Endothelial cell of umbilical vein (primary cell): Measurements from ENCODE around the gene MRPL12. TPM values are rescaled to one million over a fixed set of nuclear protein-coding genes. Genes with fewer than 3 reads are reported as not detected.

Experiments
- BruUV-seq: library from RNA; stranded (reverse); fragments of 400-500 nt; replicated peaks from 2 replicates; lab custom pipeline; 2021; lab: Mats Ljungman, UMichigan
- CTCF ChIA-PET: fragments of 300-600, 350-600 bp; sonication (Branson Sonifier 250); formaldehyde crosslinking; loops from one replicate; lab custom pipeline; 2021; ENCODE audit warnings: antibody characterized with exemption, inconsistent platforms; lab: Charles Lee
- POLR2A ChIA-PET: fragments of 300-600, 350-600 bp; sonication (Branson Sonifier 250); formaldehyde crosslinking; loops from one replicate; lab custom pipeline; 2021; ENCODE audit warnings: antibody characterized with exemption, inconsistent platforms; lab: Charles Lee
- DNase-seq: peaks from one replicate; pipeline ENCODE4 v3.0.0-alpha.2; 2011; ENCODE audit warnings: low read depth, low spot score
- FAIRE-seq: peaks from 2 replicates; lab custom pipeline; 2011; peaks lifted over from hg19 to GRCh38; lab: Jason Lieb, UNC
- H2AFZ ChIP-seq: 2 replicates; pipeline ENCODE4 v1.6.0; 2012; ENCODE audit warnings: low read depth, low read length, control low read depth, inconsistent platforms
- H3K27ac ChIP-seq: 2 replicates; pipeline ENCODE4 v1.5.1; 2011; ENCODE audit warnings: low read depth, mild to moderate bottlenecking, control low read depth, low read length, moderate library complexity; ENCODE audit not compliant: insufficient read depth
- H3K27me3 ChIP-seq, 2 experiments: 2 replicates each; pipeline versions ENCODE4 v1.6.0 to v1.6.1; 2011; ENCODE audit warnings: low read length in 2 of 2, mixed read lengths in 1 of 2; ENCODE audit not compliant: control insufficient read depth in 2 of 2, insufficient read depth in 2 of 2
- H3K36me3 ChIP-seq, 2 experiments: 2 replicates in 1 of 2; 3 replicates in 1 of 2; pipeline ENCODE4 v1.5.1; 2011; ENCODE audit warnings: low read length in 2 of 2, mild to moderate bottlenecking in 1 of 2, moderate library complexity in 1 of 2; ENCODE audit not compliant: control insufficient read depth in 2 of 2, insufficient read depth in 2 of 2; ENCODE audit errors: extremely low read depth in 1 of 2
- H3K4me1 ChIP-seq: 3 replicates; pipeline ENCODE4 v1.5.1; 2011; ENCODE audit warnings: mild to moderate bottlenecking, low read length; ENCODE audit not compliant: control insufficient read depth, insufficient read depth; ENCODE audit errors: extremely low read depth
- H3K4me2 ChIP-seq: 2 replicates; pipeline ENCODE4 v1.6.1; 2011; ENCODE audit warnings: low read length, control low read depth, mixed read lengths; ENCODE audit not compliant: insufficient read depth
- H3K4me3 ChIP-seq, 3 experiments: fragments of 200-600 bp in 1 of 3; sonication (generic), shearing (Covaris generic) in 1 of 3; replicated peaks in 1 of 3; 2 replicates each; pipeline ENCODE4 v1.5.1; 2011 to 2016; ENCODE audit warnings: control low read depth in 3 of 3, low read length in 3 of 3, mild to moderate bottlenecking in 2 of 3, inconsistent platforms in 1 of 3, low read depth in 1 of 3, moderate library complexity in 1 of 3; ENCODE audit not compliant: insufficient read depth in 1 of 3
- H3K79me2 ChIP-seq: 2 replicates; pipeline ENCODE4 v1.6.0; 2012; ENCODE audit warnings: low read length, inconsistent platforms; ENCODE audit not compliant: control insufficient read depth, insufficient read depth
- H3K9ac ChIP-seq: replicated peaks from 2 replicates; pipeline ENCODE3; 2011; ENCODE audit warnings: low read length, control low read depth; ENCODE audit not compliant: insufficient read depth; ENCODE audit errors: extremely low read depth
- H3K9me1 ChIP-seq: replicated peaks from 3 replicates; pipeline ENCODE4 v1.6.0; 2011; ENCODE audit warnings: mild to moderate bottlenecking, low read length; ENCODE audit not compliant: control insufficient read depth, insufficient read depth; ENCODE audit errors: extremely low read depth
- H3K9me3 ChIP-seq: replicated peaks from 2 replicates; pipeline ENCODE4 v1.5.1; 2012; ENCODE audit warnings: low read length, inconsistent platforms; ENCODE audit not compliant: control insufficient read depth, insufficient read depth
- H4K20me1 ChIP-seq: replicated peaks from 2 replicates; pipeline ENCODE3; 2011; ENCODE audit warnings: mild to moderate bottlenecking, low read length; ENCODE audit not compliant: control insufficient read depth, insufficient read depth; ENCODE audit errors: extremely low read depth
- EZH2 ChIP-seq: IDR thresholded peaks from 2 replicates; pipeline ENCODE4 v1.6.1; 2012; ENCODE audit warnings: borderline replicate concordance, low read depth, mild to moderate bottlenecking, moderate library complexity, low read length, inconsistent platforms; ENCODE audit not compliant: severe bottlenecking
- FOS ChIP-seq: IDR thresholded peaks from 2 replicates; pipeline ENCODE4 v1.6.1; 2011; ENCODE audit warnings: mild to moderate bottlenecking, low read length, moderate library complexity, borderline replicate concordance; ENCODE audit not compliant: insufficient read depth
- GATA2 ChIP-seq: IDR thresholded peaks from 2 replicates; pipeline ENCODE4 v1.7.0; 2011; ENCODE audit warnings: low read depth, mild to moderate bottlenecking, moderate library complexity, mixed read lengths, low read length; ENCODE audit not compliant: insufficient read length, insufficient read depth
- JUN ChIP-seq: IDR thresholded peaks from 2 replicates; pipeline ENCODE4 v1.6.1; 2011; ENCODE audit warnings: borderline replicate concordance, low read depth; ENCODE audit not compliant: insufficient read length, insufficient read depth
- MAX ChIP-seq: IDR thresholded peaks from 2 replicates; pipeline ENCODE4 v1.6.1; 2011; ENCODE audit not compliant: insufficient read depth, insufficient read length
- MYC ChIP-seq: IDR thresholded peaks from one replicate; pipeline ENCODE4 v1.6.1; 2011; ENCODE audit warnings: mild to moderate bottlenecking, low read depth, low read length
- POLR2A ChIP-seq: IDR thresholded peaks from 2 replicates; pipeline ENCODE4 v1.6.1; 2012; ENCODE audit warnings: low read depth, mild to moderate bottlenecking, control low read depth, low read length
- POLR2AphosphoS5 ChIP-seq: IDR thresholded peaks from 2 replicates; pipeline ENCODE4 v1.6.1; 2012; ENCODE audit warnings: low read depth, mild to moderate bottlenecking, control low read depth, low read length, moderate library complexity; ENCODE audit not compliant: insufficient read depth
- dilution Hi-C: fragments of 300-500 bp; cut with MboI; formaldehyde crosslinking; loops from one replicate; pipeline ENCODE4 v1.15.0; 2019; ENCODE audit warnings: low sequenced_read_pairs; ENCODE audit not compliant: extremely low pct_ligation_motif_present
- intact Hi-C: fragments of 100-400 bp; cut with micrococcal nuclease; formaldehyde crosslinking; loops from one replicate; pipeline ENCODE4 v1.10.0; 2022
- polyA plus RNA-seq, 4 experiments: library from polyadenylated mRNA; depleted of rRNA in 3 of 4; stranded (reverse) in 3 of 4; unstranded in 1 of 4; fragments of >200 nt; gene quantifications; 2 replicates each; pipeline versions ENCODE4 v1.2.1 to v1.2.3, GENCODE V29; 2011 to 2012; ENCODE audit warnings: missing spikeins in 1 of 4
- total RNA-seq: library from RNA; stranded (reverse); gene quantifications from 2 replicates; pipeline ENCODE4 v1.2.3, GENCODE V29; 2021
- TF ChIP-seq, protein P1 (sequence below), 2 donors: IDR thresholded peaks; 1 replicate in 1 of 2; 2 replicates in 1 of 2; pipeline ENCODE4 v1.5.1; 2011; ENCODE audit warnings: low read length in 2 of 2, mild to moderate bottlenecking in 2 of 2, moderate library complexity in 2 of 2, control low read depth in 1 of 2, inconsistent platforms in 1 of 2, low read depth in 1 of 2; ENCODE audit not compliant: insufficient read depth in 1 of 2; ENCODE audit errors: extremely low read depth in 1 of 2

Gene MRPL12
- total and polyA plus RNA-seq, 2 donors (not counting 3 experiments of a cell fraction or from before 2014, with no cell fraction given), result 91.9 to 99.9 TPM

DNA sequence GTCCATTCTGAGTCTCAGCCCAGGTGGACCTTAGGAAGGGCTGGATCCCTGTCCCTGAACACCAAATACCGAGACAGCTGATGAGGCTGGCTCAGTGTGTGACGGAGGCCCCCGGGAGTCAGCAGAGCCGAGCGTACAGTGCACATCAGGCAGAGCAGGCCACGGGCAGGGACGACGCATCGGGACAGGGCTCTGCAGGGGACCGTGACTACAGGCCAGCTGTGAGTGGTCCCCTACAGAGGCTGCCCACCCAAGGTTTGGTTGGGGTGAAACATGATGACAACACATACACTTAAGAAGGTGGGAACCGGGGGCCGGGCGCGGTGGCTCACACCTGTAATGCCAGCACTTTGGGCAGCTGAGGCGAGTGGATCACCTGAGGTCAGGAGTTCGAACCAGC is 30.2 kb upstream of the MRPL12 start:
- H3K9me1 ChIP-seq, result no peaks in the 10 kb centered on the region
- peaks cover 7% of the 10 kb centered on the region for H3K79me2 ChIP-seq
- no peaks in the 10 kb centered on the region for H3K27me3 ChIP-seq
- no peak overlapping the region for H2AFZ ChIP-seq
- H3K36me3 ChIP-seq, result peaks cover 4 to 37% of the 10 kb centered on the region in 2 experiments
- ChIA-PET POLR2A (no interaction called here), CTCF (no interaction called here)
- FAIRE-seq, result no peak
- no peak overlapping the region for H3K27ac ChIP-seq
- no peaks in the 10 kb centered on the region for H4K20me1 ChIP-seq
- H3K4me1 ChIP-seq, result peaks cover 5% of the 10 kb centered on the region
- no TSS peak for BruUV-seq
- H3K4me3 ChIP-seq, result no peak overlapping the region
- no peak for DNase-seq
- H3K4me2 ChIP-seq, result no peak overlapping the region
- dilution Hi-C loops (no loop called here), intact Hi-C loops (no loop called here)
- H3K9me3 ChIP-seq, result no peaks in the 10 kb centered on the region
- TF ChIP-seq POLR2AphosphoS5, result no peak
- no peak for TF ChIP-seq POLR2A
- TF ChIP-seq FOS, result no peak
- TF ChIP-seq MAX, result no peak
- TF ChIP-seq GATA2, result no peak
- TF ChIP-seq EZH2, result no peak
- no peak for TF ChIP-seq MYC
- TF ChIP-seq, protein P1, sequence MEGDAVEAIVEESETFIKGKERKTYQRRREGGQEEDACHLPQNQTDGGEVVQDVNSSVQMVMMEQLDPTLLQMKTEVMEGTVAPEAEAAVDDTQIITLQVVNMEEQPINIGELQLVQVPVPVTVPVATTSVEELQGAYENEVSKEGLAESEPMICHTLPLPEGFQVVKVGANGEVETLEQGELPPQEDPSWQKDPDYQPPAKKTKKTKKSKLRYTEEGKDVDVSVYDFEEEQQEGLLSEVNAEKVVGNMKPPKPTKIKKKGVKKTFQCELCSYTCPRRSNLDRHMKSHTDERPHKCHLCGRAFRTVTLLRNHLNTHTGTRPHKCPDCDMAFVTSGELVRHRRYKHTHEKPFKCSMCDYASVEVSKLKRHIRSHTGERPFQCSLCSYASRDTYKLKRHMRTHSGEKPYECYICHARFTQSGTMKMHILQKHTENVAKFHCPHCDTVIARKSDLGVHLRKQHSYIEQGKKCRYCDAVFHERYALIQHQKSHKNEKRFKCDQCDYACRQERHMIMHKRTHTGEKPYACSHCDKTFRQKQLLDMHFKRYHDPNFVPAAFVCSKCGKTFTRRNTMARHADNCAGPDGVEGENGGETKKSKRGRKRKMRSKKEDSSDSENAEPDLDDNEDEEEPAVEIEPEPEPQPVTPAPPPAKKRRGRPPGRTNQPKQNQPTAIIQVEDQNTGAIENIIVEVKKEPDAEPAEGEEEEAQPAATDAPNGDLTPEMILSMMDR (IDR thresholded peaks at IDR 0.05; ENCODE audit: extremely low read depth in 1 of 2, insufficient read depth in 1 of 2, low read depth in 1 of 2, low read length in 2 of 2), result no peak
- no peak for TF ChIP-seq JUN
- no peak overlapping the region for H3K9ac ChIP-seq
